HG03469 (cell line): ENCODE data around the gene DDR2.

Experiments
- ATAC-seq: cut with Tn5 transposase; IDR thresholded peaks from one replicate; pipeline ENCODE4 v1.9.1; 2021; ENCODE audit warnings: mild to moderate bottlenecking, moderate library complexity, moderate number of reproducible peaks; ENCODE audit not compliant: unreplicated experiment

Gene DDR2

DNA sequence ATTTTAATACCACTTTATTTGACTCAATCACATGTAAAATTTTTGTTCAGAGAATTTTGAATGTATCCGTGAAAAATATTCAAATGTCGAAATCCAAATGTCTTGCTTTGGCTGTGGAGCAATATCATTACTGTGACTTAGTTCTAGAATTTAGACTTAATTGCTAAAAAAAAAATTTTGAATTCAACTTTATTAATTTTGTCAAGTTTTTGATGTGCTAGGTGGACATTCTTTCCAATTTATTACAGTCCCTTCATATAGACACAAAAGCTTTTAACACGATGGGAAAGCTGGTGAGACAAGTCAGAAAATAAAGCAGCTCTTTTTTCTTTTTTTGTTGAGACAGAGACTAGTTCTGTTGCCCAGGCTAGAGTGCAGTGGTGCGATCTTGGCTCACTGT lies 62.6 kb downstream of the DDR2 start:
- no peak for ATAC-seq

GRCh38 chr1:162695687-162696086 lies 63.4 kb downstream of the DDR2 start:
- no peak for ATAC-seq

DNA sequence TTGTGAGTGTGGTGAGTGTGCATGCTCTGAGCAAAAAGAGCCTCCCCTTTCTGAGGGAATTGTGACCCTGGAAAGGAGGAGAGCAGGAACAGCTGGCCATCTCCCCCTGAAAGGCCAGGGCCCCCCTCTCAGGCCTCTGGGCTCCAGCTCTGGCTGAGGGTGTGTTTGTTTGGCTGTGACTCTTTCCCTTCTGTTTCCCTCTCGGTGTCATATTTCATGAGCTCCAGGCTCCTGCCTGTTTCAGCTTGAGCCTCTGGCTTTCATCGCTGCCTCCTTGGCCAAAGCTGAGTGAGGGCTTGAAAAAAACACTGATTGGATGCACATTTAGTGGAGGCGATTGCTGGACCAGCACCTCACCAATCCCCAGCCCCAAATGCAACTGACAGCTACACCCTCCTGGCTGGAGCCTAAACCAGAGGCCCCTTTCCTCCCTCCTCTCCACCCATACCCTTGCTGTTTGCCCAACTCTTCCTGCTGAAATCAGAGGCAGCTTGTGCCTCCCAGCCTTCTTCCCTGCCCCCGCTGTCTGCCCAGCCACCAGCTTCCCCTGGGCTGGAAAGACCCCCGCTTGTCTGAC lies 64.1 kb downstream of the DDR2 start:
- no peak for ATAC-seq

DNA sequence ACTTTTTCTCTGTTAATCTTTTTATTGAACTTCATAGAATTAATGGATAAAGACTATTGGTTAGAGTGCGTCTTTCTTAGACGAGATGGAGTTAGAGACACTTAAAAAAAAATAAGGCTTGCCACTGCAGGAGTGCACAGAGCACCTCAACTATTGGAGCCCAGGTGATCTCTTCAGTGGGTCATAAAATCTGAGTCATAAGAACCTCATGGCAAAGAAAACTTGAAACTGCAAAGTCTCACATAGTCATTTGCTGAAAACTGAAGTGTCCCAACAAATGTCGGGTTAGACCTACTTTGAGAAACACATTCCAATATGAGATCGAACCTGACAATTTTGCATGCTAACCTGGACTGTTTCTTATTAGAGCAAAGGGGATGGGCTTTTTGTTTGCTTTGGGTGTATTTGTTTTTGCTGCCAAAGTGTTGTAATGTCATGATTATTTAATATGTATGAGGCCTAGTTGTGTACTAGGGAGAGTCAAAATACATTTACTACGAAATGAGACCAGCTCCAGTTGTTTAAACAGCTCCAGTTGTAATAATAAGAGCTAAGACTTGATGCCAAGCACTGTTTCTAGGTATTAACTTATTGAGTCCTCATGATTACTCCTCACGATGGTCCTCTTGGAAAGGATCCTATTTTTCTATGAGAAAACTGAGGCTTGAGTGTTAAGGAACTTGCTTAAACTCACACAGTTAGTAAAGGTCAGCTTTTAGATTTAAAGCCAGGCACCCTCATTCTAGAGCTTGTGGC lies 65.1 kb downstream of the DDR2 start:
- no peak for ATAC-seq

DNA sequence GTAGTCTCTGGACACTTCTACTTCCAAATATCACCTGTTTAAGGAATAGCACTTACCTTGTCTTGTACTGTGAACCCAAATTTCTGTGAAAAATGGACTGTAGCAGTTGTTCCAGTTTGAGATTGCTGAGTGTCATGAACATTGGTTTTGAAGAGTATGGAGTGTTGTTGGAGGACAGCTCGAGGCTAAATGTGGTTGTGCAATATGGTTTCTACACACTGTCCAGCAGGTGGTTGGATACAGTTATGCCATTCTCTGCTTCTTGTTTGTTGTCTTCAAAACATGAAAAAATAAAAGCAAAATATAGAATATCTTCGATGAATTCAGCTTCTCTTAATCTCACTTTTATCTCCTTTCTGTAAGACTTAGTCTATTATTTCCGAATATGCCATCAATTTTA lies 67.1 kb downstream of the DDR2 start:
- no peak for ATAC-seq

GRCh38 chr1:162700131-162700530 lies 67.9 kb downstream of the DDR2 start:
- ATAC-seq, result no peak

- ATAC-seq, result peak; percentile 41
Measured at GRCh38 chr1:162701286-162701685, 69.0 kb downstream of the DDR2 start.

- ATAC-seq, result no peak
Measured at GRCh38 chr1:162702628-162703027, 70.4 kb downstream of the DDR2 start.

GRCh38 chr1:162703708-162704107 lies 71.4 kb downstream of the DDR2 start:
- ATAC-seq, result no peak

GRCh38 chr1:162704673-162705424 lies 72.6 kb downstream of the DDR2 start:
- ATAC-seq, result no peak

- ATAC-seq, result no peak
Measured at GRCh38 chr1:162706003-162706402, 73.7 kb downstream of the DDR2 start.

DNA sequence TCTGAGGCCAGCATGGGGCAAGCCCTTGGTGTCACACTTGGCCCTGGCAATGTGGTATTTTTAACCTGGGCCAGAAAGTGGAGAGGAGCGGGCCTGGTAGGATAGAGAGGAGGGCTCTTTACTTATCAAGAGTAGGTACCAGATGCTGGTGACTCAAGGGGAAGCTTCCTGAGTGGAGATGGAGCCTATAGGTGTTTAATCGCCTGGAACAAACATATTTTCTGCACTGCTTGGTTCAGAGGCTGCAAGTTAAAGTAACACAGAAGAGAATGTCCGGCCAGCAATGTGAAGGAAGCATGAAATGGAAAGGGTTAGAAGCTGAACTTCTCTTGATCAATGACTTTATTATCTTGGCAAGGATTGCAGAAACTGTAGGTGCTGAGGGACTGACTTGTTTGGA lies 74.3 kb downstream of the DDR2 start:
- no peak for ATAC-seq

- no peak for ATAC-seq
Measured at GRCh38 chr1:162708286-162708685, 76.0 kb downstream of the DDR2 start.

GRCh38 chr1:162709132-162709860 lies 77.0 kb downstream of the DDR2 start:
- no peak for ATAC-seq

DNA sequence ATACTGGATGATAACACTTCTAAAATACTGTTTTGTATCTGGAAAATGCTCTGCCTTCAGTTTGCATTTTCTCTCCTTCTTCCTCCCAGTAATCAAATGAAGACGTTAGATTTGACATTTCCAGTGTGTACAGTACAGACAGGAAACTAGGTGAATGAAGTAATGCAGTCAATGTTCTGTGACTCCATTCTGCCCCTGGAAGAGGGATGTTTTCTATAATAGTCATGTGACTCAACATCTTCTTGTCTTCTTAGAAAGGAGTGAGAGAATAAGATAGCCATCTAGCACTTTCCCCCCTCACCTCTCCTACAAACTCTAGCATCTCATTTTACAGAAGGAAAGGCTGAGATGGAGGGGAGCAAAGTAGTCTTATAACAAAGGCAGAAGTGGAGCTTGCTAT lies 77.6 kb downstream of the DDR2 start:
- ATAC-seq, result no peak

- no peak for ATAC-seq
Measured at GRCh38 chr1:162710345-162710744, 78.1 kb downstream of the DDR2 start.

DNA sequence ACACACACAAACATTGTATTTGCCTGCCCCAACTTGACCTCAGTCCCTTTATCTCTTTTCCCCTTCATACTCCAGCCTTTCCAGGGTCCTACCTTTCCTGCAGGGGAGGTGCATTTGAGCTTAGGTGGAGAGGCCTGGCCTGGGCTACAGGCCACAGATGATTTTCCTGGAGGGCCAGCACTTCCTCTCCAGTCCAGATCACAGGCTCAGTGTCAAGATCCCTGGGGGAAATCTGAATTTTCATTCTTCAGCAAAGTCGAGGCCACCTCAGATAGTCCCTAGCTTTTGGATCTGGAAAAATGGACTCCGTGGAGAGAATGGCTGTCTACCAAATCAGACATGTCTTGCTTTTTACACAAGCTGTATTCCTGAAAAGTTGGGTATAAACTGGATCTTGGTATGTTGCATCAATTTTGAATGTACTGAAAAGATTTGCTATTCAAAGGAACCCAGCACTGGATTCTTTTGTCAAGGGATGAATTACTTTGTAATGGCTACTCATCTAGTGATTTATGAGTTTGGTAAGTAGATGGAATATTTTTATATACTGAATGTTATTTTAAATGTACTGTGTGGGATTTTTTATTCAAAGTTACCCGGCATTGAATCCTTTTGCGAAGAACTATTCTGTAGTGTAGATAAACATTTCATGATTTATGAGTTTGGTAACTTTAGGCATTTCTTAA lies 78.7 kb downstream of the DDR2 start:
- no peak for ATAC-seq

DNA sequence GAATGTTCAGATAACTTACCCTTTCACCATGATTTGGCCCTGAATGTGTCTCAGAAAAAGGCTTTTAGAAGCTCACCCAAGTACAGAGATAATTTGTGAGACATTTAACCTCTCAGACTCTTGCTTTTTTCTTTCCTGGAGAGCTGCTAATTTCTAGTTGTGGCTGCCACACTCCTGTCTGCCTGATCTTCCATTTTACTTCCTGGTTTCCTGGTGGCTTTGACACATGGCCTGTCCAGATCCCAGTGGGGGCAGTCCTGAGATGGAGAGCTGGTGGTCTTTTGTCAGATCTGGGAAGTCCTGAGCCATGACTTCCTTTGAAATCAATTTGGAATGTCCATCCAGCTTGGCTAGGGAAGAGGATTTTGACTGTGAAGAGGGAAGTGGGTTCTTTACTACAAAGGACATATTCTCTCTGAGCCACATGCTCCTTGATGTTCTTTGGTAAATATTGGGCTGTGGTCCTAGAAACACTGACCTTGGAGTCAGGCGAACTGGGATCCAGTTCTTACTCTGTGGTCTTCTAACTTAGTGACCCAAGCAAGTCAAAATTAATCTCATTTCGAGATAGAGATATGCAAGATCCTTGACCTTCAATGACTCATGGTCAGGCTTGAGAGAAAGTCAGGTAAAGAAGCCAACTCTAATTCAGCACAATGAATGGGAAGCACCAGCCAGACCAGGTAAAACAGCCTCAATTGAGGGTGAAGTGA lies 80.2 kb downstream of the DDR2 start:
- no peak for ATAC-seq

GRCh38 chr1:162716123-162716522 lies 83.9 kb downstream of the DDR2 start:
- no peak for ATAC-seq

GRCh38 chr1:162716552-162716951 lies 84.3 kb downstream of the DDR2 start:
- ATAC-seq, result no peak
